ENCODE results near the gene ITIH5.
A peak's percentile ranks its signal among the peaks of the same experiment; 100 is the strongest.
"Not testable (repeated sequence)": the region's sequence is repeated elsewhere in the genome, so short reads cannot be mapped to it uniquely, and the experiment has no call there.

Gene ITIH5

GRCh38 chr10:7700577-7701125 is 33.9 kb upstream of the ITIH5 start:
- H3K4me3 ChIP-seq (ENCODE audit: low read length): no peak overlapping the region
- DNase-seq (ENCODE audit: low read depth): no peak
- TF ChIP-seq, protein P1, sequence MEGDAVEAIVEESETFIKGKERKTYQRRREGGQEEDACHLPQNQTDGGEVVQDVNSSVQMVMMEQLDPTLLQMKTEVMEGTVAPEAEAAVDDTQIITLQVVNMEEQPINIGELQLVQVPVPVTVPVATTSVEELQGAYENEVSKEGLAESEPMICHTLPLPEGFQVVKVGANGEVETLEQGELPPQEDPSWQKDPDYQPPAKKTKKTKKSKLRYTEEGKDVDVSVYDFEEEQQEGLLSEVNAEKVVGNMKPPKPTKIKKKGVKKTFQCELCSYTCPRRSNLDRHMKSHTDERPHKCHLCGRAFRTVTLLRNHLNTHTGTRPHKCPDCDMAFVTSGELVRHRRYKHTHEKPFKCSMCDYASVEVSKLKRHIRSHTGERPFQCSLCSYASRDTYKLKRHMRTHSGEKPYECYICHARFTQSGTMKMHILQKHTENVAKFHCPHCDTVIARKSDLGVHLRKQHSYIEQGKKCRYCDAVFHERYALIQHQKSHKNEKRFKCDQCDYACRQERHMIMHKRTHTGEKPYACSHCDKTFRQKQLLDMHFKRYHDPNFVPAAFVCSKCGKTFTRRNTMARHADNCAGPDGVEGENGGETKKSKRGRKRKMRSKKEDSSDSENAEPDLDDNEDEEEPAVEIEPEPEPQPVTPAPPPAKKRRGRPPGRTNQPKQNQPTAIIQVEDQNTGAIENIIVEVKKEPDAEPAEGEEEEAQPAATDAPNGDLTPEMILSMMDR (conservative IDR thresholded peaks at IDR 0.05; ENCODE audit: low read length): no peak

- TF ChIP-seq, protein P1 (conservative IDR thresholded peaks at IDR 0.05; ENCODE audit: low read length): no peak
These were observed 30.7 kb upstream of the ITIH5 start for GRCh38 chr10:7697426-7697825.

GRCh38 chr10:7696545-7696944 is 29.8 kb upstream of the ITIH5 start:
- TF ChIP-seq, protein P1 (conservative IDR thresholded peaks at IDR 0.05; ENCODE audit: low read length): no peak
- no peak for DNase-seq (ENCODE audit: low read depth)
- no peak overlapping the region for H3K4me3 ChIP-seq (ENCODE audit: low read length)

More at GRCh38 chr10:7697426-7697825, 30.7 kb upstream of the ITIH5 start:
- no peak for DNase-seq (ENCODE audit: low read depth)
- no peak overlapping the region for H3K4me3 ChIP-seq (ENCODE audit: low read length)

GRCh38 chr10:7693194-7693593 is 26.4 kb upstream of the ITIH5 start:
- not testable (repeated sequence) for DNase-seq (ENCODE audit: low read depth); H3K4me3 ChIP-seq (ENCODE audit: low read length)

DNA sequence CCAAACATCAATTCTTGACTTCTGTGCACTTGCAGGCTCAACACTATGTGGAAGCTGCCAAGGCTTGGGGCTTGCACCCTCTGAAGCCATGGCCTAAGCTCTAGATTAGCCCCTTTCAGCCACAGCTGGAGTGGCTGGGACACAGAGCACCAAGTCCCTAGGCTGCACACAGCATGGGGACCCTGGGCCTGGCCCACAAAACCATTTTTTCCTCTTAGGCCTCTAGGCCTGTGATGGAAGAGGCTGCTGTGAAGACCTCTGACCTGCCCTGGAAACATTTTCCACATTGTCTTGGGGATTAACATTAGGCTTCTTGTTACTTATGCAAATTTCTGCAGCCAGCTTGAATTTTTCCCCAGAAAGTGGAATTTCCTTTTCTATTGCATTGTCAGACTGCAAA is 25.6 kb upstream of the ITIH5 start:
- not testable (repeated sequence) for H3K4me3 ChIP-seq (ENCODE audit: low read length)

DNA sequence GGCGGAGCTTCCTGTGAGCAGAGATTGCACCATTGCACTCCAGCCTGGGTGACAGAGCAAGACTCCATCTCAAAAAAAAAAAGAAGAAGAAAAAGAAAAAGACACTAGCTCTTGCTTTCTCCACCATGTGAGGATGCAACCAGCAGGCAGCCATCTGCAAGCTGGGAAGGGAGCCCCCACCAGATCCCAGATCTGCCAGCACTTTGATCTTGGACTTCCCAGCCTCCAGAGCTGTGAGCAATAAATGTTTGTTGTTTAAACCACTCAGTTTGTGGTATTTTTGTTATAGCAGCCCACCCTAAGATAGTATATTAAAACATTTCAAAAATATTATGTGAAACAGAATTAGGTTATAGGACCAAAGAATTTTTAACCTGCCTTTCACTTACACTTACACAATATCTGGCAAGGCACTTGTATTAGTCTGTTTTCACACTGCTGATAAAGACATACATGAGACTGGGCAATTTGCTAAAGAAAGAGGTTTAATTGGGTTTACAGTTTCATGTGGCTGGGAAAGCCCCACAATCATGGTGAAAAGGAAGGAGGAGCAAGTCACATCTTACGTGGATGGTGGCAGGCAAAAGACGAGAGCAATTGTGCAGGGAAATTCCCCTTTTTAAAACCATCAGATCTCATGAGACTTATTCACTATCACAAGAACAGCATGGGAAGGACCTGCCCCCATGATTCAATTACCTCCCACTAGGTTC is 24.3 kb upstream of the ITIH5 start:
- H3K4me3 ChIP-seq (ENCODE audit: low read length); DNase-seq (ENCODE audit: low read depth): not testable (repeated sequence)

More for the DNA sequence above, 25.6 kb upstream of the ITIH5 start:
- DNase-seq (ENCODE audit: low read depth): not testable (repeated sequence)

DNA sequence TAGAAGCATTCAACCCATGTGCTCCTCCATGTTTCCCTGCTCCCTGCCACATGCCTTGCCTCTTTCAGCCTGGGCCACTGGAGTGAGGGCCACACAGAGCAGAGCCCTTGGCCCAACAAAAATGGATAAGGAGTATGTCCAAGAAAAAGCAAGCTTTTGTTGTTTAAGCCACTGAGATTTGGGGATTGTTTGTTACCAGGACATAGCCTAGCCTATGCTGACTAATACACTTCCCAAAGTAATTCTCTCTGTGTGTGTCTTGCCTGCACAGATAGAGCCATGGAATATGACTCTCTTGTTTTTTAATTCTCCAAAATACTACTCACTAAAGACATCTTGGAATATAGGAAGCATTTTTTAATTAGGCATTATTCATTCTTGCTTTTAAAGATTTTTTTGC is 22.8 kb upstream of the ITIH5 start:
- TF ChIP-seq, protein P1 (conservative IDR thresholded peaks at IDR 0.05; ENCODE audit: low read length): no peak
- no peak overlapping the region for H3K4me3 ChIP-seq (ENCODE audit: low read length)
- DNase-seq (ENCODE audit: low read depth): no peak

DNA sequence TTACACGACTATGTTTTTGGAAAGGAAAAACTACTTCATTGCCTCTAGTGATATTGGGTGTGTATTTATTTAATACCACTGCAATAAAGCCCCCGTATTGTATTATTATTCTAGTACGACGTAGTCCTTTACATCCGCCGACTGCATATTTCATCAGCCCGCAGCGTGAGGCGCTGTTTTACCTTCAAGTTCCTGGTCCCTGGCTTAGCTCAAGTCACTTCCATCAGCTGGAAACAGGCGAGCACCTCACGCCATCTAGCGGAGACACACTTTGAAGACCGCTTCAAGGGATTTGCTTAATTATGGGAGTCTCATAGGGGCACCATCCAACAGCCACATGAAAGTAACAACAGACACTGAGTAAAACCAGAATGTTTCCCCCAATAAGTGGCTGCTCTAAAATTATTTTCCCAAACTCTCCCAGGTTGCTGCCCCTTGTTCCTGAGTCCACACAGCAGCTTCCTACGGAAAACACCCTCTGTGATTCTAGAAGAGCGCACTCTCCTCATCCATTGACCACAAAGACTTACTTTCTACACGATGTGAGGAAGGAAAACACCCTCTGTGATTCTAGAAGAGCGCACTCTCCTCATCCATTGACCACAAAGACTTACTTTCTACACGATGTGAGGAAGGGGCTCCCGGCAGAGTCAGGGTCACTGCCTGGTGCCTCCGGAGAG is 20.6 kb upstream of the ITIH5 start:
- peak; percentile 89 for DNase-seq (ENCODE audit: low read depth)
- TF ChIP-seq, protein P1 (conservative IDR thresholded peaks at IDR 0.05; ENCODE audit: low read length): peak; percentile 93
- H3K4me3 ChIP-seq (ENCODE audit: low read length): no peak overlapping the region
